GM23338 (cell line): ENCODE results near the gene MPPED2. TPM values are rescaled to one million over a fixed set of nuclear protein-coding genes. Genes with fewer than 3 reads are reported as not detected.

Source experiments
- ATAC-seq: fragments of 200-7000 bp; cut with Tn5 transposase; 3 replicates; pipeline ENCODE4 v1.9.1; 2020
- DNase-seq: peaks from one replicate; pipeline ENCODE4 v3.0.0-alpha.2; 2015; ENCODE audit warnings: low spot score
- H2AFZ ChIP-seq: fragments of 200-600 bp; sonication (generic); 2 replicates; pipeline ENCODE4 v1.8.0; 2016; ENCODE audit warnings: antibody characterized with exemption, mild to moderate bottlenecking, moderate library complexity
- H3F3A ChIP-seq: fragments of 200-600 bp; sonication (generic); replicated peaks from 2 replicates; pipeline ENCODE4 v1.8.0; 2017; ENCODE audit warnings: antibody characterized with exemption, mixed run types, low read depth
- H3K27ac ChIP-seq: fragments of 200-600 bp; sonication (generic); 2 replicates; pipeline ENCODE4 v1.6.1; 2016; ENCODE audit warnings: low read depth
- H3K27me3 ChIP-seq: fragments of 200-600 bp; sonication (generic); 2 replicates; pipeline ENCODE4 v1.8.0; 2016; ENCODE audit warnings: mild to moderate bottlenecking, mixed run types, moderate library complexity; ENCODE audit not compliant: insufficient read depth
- H3K36me3 ChIP-seq: fragments of 200-600 bp; sonication (generic); 2 replicates; pipeline ENCODE4 v1.8.0; 2016; ENCODE audit warnings: mild to moderate bottlenecking; ENCODE audit not compliant: insufficient read depth
- H3K4me1 ChIP-seq: fragments of 200-600 bp; sonication (generic); 2 replicates; pipeline ENCODE4 v1.8.0; 2016; ENCODE audit warnings: mild to moderate bottlenecking, moderate library complexity; ENCODE audit not compliant: insufficient read depth
- H3K4me2 ChIP-seq: fragments of 200-600 bp; sonication (generic); 2 replicates; pipeline ENCODE4 v1.7.1; 2017; ENCODE audit warnings: mixed run types
- H3K4me3 ChIP-seq: fragments of 200-600 bp; sonication (generic); 2 replicates; pipeline ENCODE4 v1.6.1; 2016; ENCODE audit warnings: mixed run types
- H3K79me2 ChIP-seq: fragments of 200-600 bp; sonication (generic); replicated peaks from 2 replicates; pipeline ENCODE4 v1.8.0; 2017; ENCODE audit warnings: mild to moderate bottlenecking; ENCODE audit not compliant: insufficient read depth
- H3K9me2 ChIP-seq: fragments of 200-600 bp; sonication (generic); 2 replicates; pipeline ENCODE4 v1.8.0; 2017; ENCODE audit not compliant: insufficient read depth
- H4K20me1 ChIP-seq: fragments of 200-600 bp; sonication (generic); replicated peaks from 2 replicates; pipeline ENCODE4 v1.8.0; 2017; ENCODE audit warnings: mild to moderate bottlenecking; ENCODE audit not compliant: insufficient read depth
- H3K27ac Mint-ChIP-seq: 2 replicates; pipeline ENCODE4 v1.8.0; 2020; ENCODE audit warnings: inconsistent platforms, mild to moderate bottlenecking, moderate library complexity, mixed read lengths
- H3K27me3 Mint-ChIP-seq: 3 replicates; pipeline ENCODE4 v1.8.0; 2022; ENCODE audit warnings: low read depth, mild to moderate bottlenecking, moderate library complexity, mixed read lengths, inconsistent platforms; ENCODE audit not compliant: insufficient read depth, poor library complexity
- H3K36me3 Mint-ChIP-seq: 3 replicates; pipeline ENCODE4 v1.8.0; 2021; ENCODE audit warnings: low read depth, mild to moderate bottlenecking, inconsistent platforms, moderate library complexity, mixed read lengths
- H3K4me1 Mint-ChIP-seq: 3 replicates; pipeline ENCODE4 v1.8.0; 2020; ENCODE audit warnings: mild to moderate bottlenecking, inconsistent platforms, mixed read lengths
- H3K4me3 Mint-ChIP-seq: 3 replicates; pipeline ENCODE4 v1.8.0; 2021; ENCODE audit warnings: moderate library complexity, mild to moderate bottlenecking, inconsistent platforms, mixed read lengths
- H3K9me3 Mint-ChIP-seq: 3 replicates; pipeline ENCODE4 v1.8.0; 2020; ENCODE audit warnings: moderate library complexity, mild to moderate bottlenecking, inconsistent platforms, mixed read lengths
- CREB1 ChIP-seq: fragments of 250-450 bp; sonication (Bioruptor Pico); IDR thresholded peaks from 2 replicates; pipeline ENCODE4 v1.5.0; 2020; ENCODE audit warnings: low read depth, mild to moderate bottlenecking, moderate library complexity
- ETS1 ChIP-seq: IDR thresholded peaks from 2 replicates; pipeline ENCODE4 v1.6.1; 2016; ENCODE audit warnings: antibody characterized with exemption
- EZH2 ChIP-seq: fragments of 200-600 bp; sonication (generic); IDR thresholded peaks from one replicate; pipeline ENCODE4 v1.8.0; 2017; ENCODE audit warnings: antibody characterized with exemption, mild to moderate bottlenecking, low read depth; ENCODE audit not compliant: unreplicated experiment
- EZH2phosphoT487 ChIP-seq: fragments of 200-600 bp; sonication (generic); IDR thresholded peaks from one replicate; pipeline ENCODE4 v1.8.1; 2018; ENCODE audit warnings: antibody characterized with exemption; ENCODE audit not compliant: unreplicated experiment
- JUNB ChIP-seq: IDR thresholded peaks from one replicate; pipeline ENCODE4 v1.6.1; 2016; ENCODE audit warnings: antibody characterized with exemption; ENCODE audit not compliant: unreplicated experiment
- NANOG ChIP-seq: IDR thresholded peaks from 2 replicates; pipeline ENCODE4 v1.6.1; 2016; ENCODE audit warnings: antibody characterized with exemption, borderline replicate concordance
- ZNF114 ChIP-seq: fragments of 250-450 bp; sonication (Bioruptor Pico); IDR thresholded peaks from 2 replicates; pipeline ENCODE4 v1.5.0; 2020; ENCODE audit warnings: mild to moderate bottlenecking, moderate library complexity
- ZNF331 ChIP-seq: fragments of 250-450 bp; sonication (Bioruptor Pico); IDR thresholded peaks from 2 replicates; pipeline ENCODE4 v1.5.0; 2020; ENCODE audit warnings: low read depth, mild to moderate bottlenecking, moderate library complexity
- ZNF462 ChIP-seq: fragments of 250-450 bp; sonication (Bioruptor Pico); IDR thresholded peaks from 2 replicates; pipeline ENCODE4 v1.5.0; 2020; ENCODE audit warnings: mild to moderate bottlenecking, moderate library complexity
- polyA plus RNA-seq: library from polyadenylated mRNA; unstranded; fragments of >200 nt; fragmentation: Nextera tagmentation; extraction: Ambion mirVana; gene quantifications from 2 replicates; pipeline ENCODE4 v1.2.1, GENCODE V29; 2016
- total RNA-seq: library from RNA; depleted of rRNA; stranded (reverse); fragments of >200 nt; shearing (Covaris generic); gene quantifications from 2 replicates; pipeline ENCODE4 v1.2.3, GENCODE V29; 2014

MPPED2 gene
- total and polyA plus RNA-seq, 2 experiments from 2014 or later = 4.4 to 6.8 TPM

- TF ChIP-seq ZNF462 = no peak
- TF ChIP-seq NANOG = peak; percentile 100
- no peak for TF ChIP-seq ZNF331 (CRISPR knock-in tag)
Observed at GRCh38 chr11:30546334-30546733, 39.8 kb downstream of the MPPED2 start (continued).

GRCh38 chr11:30545507-30545906, 40.6 kb downstream of the MPPED2 start:
- H3K79me2 ChIP-seq = no peaks in the 10 kb centered on the region
- no peak overlapping the region for H3K4me3 Mint-ChIP-seq
- H3K36me3 Mint-ChIP-seq = no peaks in the 10 kb centered on the region
- H3K4me2 ChIP-seq = no peak overlapping the region
- H3K36me3 ChIP-seq = no peaks in the 10 kb centered on the region
- H3K4me3 ChIP-seq = no peak overlapping the region
- H4K20me1 ChIP-seq = no peaks in the 10 kb centered on the region
- peaks cover 6% of the 10 kb centered on the region; the same call in 1 of the 2 replicates for H3K27me3 ChIP-seq
- H3F3A ChIP-seq = no peaks in the 10 kb centered on the region
- no peaks in the 10 kb centered on the region for H3K9me2 ChIP-seq
- peaks cover 64% of the 10 kb centered on the region for H3K4me1 Mint-ChIP-seq
- DNase-seq (no peak), ATAC-seq (no peak)
- H3K27ac ChIP-seq = no peak overlapping the region
- no peak overlapping the region for H2AFZ ChIP-seq
- no peaks in the 10 kb centered on the region for H3K9me3 Mint-ChIP-seq
- H3K27me3 Mint-ChIP-seq = peaks cover 12% of the 10 kb centered on the region
- H3K4me1 ChIP-seq = peaks cover 58% of the 10 kb centered on the region
- H3K27ac Mint-ChIP-seq = no peak overlapping the region
- no peak for TF ChIP-seq ETS1
- no peak for TF ChIP-seq EZH2phosphoT487
- no peak for TF ChIP-seq JUNB
- TF ChIP-seq CREB1 (CRISPR knock-in tag) = no peak
- no peak for TF ChIP-seq ZNF462
- no peak for TF ChIP-seq ZNF114 (CRISPR knock-in tag)
- TF ChIP-seq EZH2 = no peak
